SK-N-SH treated with all-trans-retinoic acid at 6 μM for 48 hours (cell line): ENCODE results near the gene LORICRIN.

Experiments
- ATAC-seq: fragments of 200-7000 bp; cut with Tn5 transposase; 3 replicates; pipeline ENCODE4 v1.9.1; 2020; ENCODE audit warnings: mild to moderate bottlenecking, moderate library complexity
- ARNTL ChIP-seq: fragments of 450-650 bp; formaldehyde crosslinking; IDR thresholded peaks from 2 replicates; pipeline ENCODE4 v1.5.0; 2020; ENCODE audit warnings: low read depth, mild to moderate bottlenecking, moderate library complexity, borderline replicate concordance
- BACH2 ChIP-seq: fragments of 250-450 bp; sonication (Bioruptor Pico); IDR thresholded peaks from 2 replicates; pipeline ENCODE4 v1.9.0; 2021; ENCODE audit warnings: mild to moderate bottlenecking, borderline replicate concordance
- CSDC2 ChIP-seq: fragments of 250-450 bp; sonication (Bioruptor Pico); IDR thresholded peaks from 2 replicates; pipeline ENCODE4 v1.5.0; 2020; ENCODE audit warnings: mild to moderate bottlenecking, moderate library complexity
- ESRRG ChIP-seq: fragments of 250-450 bp; sonication (Bioruptor Pico); IDR thresholded peaks from 2 replicates; pipeline ENCODE4 v1.6.1; 2021; ENCODE audit warnings: mild to moderate bottlenecking
- ISL1 ChIP-seq: fragments of 250-450 bp; sonication (Bioruptor Pico); IDR thresholded peaks from 2 replicates; pipeline ENCODE4 v2.1.2; 2022; ENCODE audit warnings: mild to moderate bottlenecking, moderate library complexity
- OSR1 ChIP-seq: fragments of 250-450 bp; sonication (Bioruptor Pico); IDR thresholded peaks from 2 replicates; pipeline ENCODE4 v1.8.0; 2022; ENCODE audit warnings: moderate library complexity, mild to moderate bottlenecking, inconsistent platforms
- PPARA ChIP-seq: fragments of 250-450 bp; sonication (Bioruptor Pico); IDR thresholded peaks from 2 replicates; pipeline ENCODE4 v1.5.0; 2020; ENCODE audit warnings: mild to moderate bottlenecking, borderline replicate concordance
- RARB ChIP-seq: fragments of 250-450 bp; sonication (Bioruptor Pico); IDR thresholded peaks from 2 replicates; pipeline ENCODE4 v1.8.0; 2021; ENCODE audit warnings: mild to moderate bottlenecking, moderate library complexity
- SNAI2 ChIP-seq: fragments of 250-450 bp; sonication (Bioruptor Pico); IDR thresholded peaks from 2 replicates; pipeline ENCODE4 v1.5.0; 2020; ENCODE audit warnings: mild to moderate bottlenecking, moderate library complexity
- TCF4 ChIP-seq: fragments of 250-450 bp; sonication (Bioruptor Pico); IDR thresholded peaks from 2 replicates; pipeline ENCODE4 v1.8.0; 2021; ENCODE audit warnings: mild to moderate bottlenecking, moderate library complexity, borderline replicate concordance
- TOX ChIP-seq: fragments of 250-450 bp; sonication (Bioruptor Pico); IDR thresholded peaks from 2 replicates; pipeline ENCODE4 v1.8.0; 2021; ENCODE audit warnings: mild to moderate bottlenecking, moderate library complexity, borderline replicate concordance
- ZC3H10 ChIP-seq: fragments of 250-450 bp; sonication (Bioruptor Pico); IDR thresholded peaks from 2 replicates; pipeline ENCODE4 v1.5.1; 2021; ENCODE audit warnings: mild to moderate bottlenecking, moderate library complexity
- ZFP3 ChIP-seq: fragments of 250-450 bp; sonication (Bioruptor Pico); IDR thresholded peaks from 2 replicates; pipeline ENCODE4 v1.5.0; 2020; ENCODE audit warnings: mild to moderate bottlenecking, moderate library complexity
- ZFP30 ChIP-seq: fragments of 450-650 bp; formaldehyde crosslinking; IDR thresholded peaks from 2 replicates; pipeline ENCODE4 v1.5.0; 2022; ENCODE audit warnings: mild to moderate bottlenecking, moderate library complexity
- ZNF565 ChIP-seq: fragments of 450-650 bp; formaldehyde crosslinking; conservative IDR thresholded peaks from 2 replicates; pipeline ENCODE4 v1.5.0; 2020; ENCODE audit warnings: low read depth, mild to moderate bottlenecking, moderate library complexity
- ZNF70 ChIP-seq: fragments of 450-650 bp; formaldehyde crosslinking; IDR thresholded peaks from 2 replicates; pipeline ENCODE4 v1.5.0; 2020; ENCODE audit warnings: mild to moderate bottlenecking, moderate library complexity
- ZNF8 ChIP-seq: fragments of 450-650 bp; formaldehyde crosslinking; IDR thresholded peaks from 2 replicates; pipeline ENCODE4 v1.5.0; 2020; ENCODE audit warnings: mild to moderate bottlenecking, moderate library complexity
- TF ChIP-seq, protein P1 (sequence below): fragments of 250-450 bp; sonication (Bioruptor Pico); IDR thresholded peaks from 2 replicates; pipeline ENCODE4 v1.5.1; 2021; ENCODE audit warnings: mild to moderate bottlenecking, moderate library complexity
- TF ChIP-seq, protein P2 (sequence below): fragments of 250-450 bp; sonication (Bioruptor Pico); IDR thresholded peaks from 2 replicates; pipeline ENCODE4 v1.5.0; 2020; ENCODE audit warnings: mild to moderate bottlenecking, moderate library complexity
- TF ChIP-seq, protein P3 (sequence below): fragments of 250-450 bp; sonication (Bioruptor Pico); IDR thresholded peaks from 2 replicates; pipeline ENCODE4 v1.8.0; 2021; ENCODE audit warnings: low read depth, mild to moderate bottlenecking, moderate library complexity, borderline replicate concordance
- TF ChIP-seq, protein P4 (sequence below): fragments of 250-450 bp; sonication (Bioruptor Pico); IDR thresholded peaks from 2 replicates; pipeline ENCODE4 v1.5.1; 2020; ENCODE audit warnings: low read depth, mild to moderate bottlenecking, moderate library complexity

LORICRIN gene

DNA sequence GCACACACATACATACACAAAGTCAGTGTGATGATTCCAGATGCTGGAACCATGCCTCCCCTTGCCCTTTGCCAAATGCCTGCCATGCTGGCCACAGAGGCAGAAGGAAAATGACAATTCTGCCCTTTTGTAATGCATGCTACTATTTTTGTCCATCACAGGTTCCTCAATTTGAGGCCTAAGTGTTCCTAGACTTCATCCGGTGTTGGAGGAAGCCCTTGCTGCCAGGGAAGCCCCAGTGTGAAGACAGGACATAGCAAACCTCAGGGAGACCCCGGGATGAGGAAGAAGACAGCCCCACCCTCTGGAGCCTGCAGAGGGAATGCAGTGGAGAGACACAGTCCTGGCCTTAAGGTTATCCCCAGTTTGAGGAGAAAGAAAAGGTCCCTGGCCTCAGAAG, 27.7 kb upstream of the LORICRIN start:
- ATAC-seq = no peak
- no peak for TF ChIP-seq BACH2 (CRISPR knock-in tag)
- TF ChIP-seq OSR1 (CRISPR knock-in tag) = no peak
- TF ChIP-seq TOX (CRISPR knock-in tag) = no peak
- no peak for TF ChIP-seq ISL1
- TF ChIP-seq, protein P1, sequence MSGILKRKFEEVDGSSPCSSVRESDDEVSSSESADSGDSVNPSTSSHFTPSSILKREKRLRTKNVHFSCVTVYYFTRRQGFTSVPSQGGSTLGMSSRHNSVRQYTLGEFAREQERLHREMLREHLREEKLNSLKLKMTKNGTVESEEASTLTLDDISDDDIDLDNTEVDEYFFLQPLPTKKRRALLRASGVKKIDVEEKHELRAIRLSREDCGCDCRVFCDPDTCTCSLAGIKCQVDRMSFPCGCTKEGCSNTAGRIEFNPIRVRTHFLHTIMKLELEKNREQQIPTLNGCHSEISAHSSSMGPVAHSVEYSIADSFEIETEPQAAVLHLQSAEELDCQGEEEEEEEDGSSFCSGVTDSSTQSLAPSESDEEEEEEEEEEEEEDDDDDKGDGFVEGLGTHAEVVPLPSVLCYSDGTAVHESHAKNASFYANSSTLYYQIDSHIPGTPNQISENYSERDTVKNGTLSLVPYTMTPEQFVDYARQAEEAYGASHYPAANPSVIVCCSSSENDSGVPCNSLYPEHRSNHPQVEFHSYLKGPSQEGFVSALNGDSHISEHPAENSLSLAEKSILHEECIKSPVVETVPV (CRISPR knock-in tag) = no peak
- TF ChIP-seq ARNTL (CRISPR knock-in tag) = no peak
- TF ChIP-seq ZFP3 = no peak
- TF ChIP-seq, protein P2, sequence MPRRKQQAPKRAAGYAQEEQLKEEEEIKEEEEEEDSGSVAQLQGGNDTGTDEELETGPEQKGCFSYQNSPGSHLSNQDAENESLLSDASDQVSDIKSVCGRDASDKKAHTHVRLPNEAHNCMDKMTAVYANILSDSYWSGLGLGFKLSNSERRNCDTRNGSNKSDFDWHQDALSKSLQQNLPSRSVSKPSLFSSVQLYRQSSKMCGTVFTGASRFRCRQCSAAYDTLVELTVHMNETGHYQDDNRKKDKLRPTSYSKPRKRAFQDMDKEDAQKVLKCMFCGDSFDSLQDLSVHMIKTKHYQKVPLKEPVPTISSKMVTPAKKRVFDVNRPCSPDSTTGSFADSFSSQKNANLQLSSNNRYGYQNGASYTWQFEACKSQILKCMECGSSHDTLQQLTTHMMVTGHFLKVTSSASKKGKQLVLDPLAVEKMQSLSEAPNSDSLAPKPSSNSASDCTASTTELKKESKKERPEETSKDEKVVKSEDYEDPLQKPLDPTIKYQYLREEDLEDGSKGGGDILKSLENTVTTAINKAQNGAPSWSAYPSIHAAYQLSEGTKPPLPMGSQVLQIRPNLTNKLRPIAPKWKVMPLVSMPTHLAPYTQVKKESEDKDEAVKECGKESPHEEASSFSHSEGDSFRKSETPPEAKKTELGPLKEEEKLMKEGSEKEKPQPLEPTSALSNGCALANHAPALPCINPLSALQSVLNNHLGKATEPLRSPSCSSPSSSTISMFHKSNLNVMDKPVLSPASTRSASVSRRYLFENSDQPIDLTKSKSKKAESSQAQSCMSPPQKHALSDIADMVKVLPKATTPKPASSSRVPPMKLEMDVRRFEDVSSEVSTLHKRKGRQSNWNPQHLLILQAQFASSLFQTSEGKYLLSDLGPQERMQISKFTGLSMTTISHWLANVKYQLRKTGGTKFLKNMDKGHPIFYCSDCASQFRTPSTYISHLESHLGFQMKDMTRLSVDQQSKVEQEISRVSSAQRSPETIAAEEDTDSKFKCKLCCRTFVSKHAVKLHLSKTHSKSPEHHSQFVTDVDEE = no peak
- no peak for TF ChIP-seq RARB

DNA sequence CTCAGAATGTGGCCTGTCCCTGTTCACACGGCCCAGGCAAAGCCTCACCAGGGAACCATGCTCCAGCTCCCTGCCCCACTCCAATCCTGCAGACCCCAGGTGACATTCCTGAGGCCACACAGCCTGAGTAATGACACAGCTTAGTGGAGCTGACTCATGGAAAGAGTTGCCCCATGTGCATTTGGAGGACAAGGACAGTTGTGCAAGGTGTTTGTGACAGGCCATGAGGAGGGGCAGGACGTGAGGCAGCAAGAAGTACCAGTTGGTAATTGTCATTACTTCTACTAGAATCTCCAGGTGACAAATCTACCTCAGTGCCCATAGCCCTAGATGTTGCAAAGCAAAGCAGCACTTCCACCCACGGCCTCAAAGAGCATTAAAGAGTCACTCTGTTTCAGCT, 26.9 kb upstream of the LORICRIN start:
- TF ChIP-seq RARB (no peak), ZNF70 (CRISPR knock-in tag) (no peak), TCF4 (CRISPR knock-in tag) (no peak), BACH2 (CRISPR knock-in tag) (no peak), ZNF8 (CRISPR knock-in tag) (no peak), ISL1 (no peak), OSR1 (CRISPR knock-in tag) (no peak), ARNTL (CRISPR knock-in tag) (no peak), SNAI2 (no peak), TOX (CRISPR knock-in tag) (no peak), ESRRG (CRISPR knock-in tag) (no peak), CSDC2 (no peak), ZC3H10 (CRISPR knock-in tag) (no peak), ZFP30 (CRISPR knock-in tag) (no peak), ZNF565 (CRISPR knock-in tag) (no peak)
- TF ChIP-seq, protein P3, sequence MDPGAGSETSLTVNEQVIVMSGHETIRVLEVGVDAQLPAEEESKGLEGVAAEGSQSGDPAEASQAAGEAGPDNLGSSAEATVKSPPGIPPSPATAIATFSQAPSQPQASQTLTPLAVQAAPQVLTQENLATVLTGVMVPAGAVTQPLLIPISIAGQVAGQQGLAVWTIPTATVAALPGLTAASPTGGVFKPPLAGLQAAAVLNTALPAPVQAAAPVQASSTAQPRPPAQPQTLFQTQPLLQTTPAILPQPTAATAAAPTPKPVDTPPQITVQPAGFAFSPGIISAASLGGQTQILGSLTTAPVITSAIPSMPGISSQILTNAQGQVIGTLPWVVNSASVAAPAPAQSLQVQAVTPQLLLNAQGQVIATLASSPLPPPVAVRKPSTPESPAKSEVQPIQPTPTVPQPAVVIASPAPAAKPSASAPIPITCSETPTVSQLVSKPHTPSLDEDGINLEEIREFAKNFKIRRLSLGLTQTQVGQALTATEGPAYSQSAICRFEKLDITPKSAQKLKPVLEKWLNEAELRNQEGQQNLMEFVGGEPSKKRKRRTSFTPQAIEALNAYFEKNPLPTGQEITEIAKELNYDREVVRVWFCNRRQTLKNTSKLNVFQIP (CRISPR knock-in tag) = no peak
- TF ChIP-seq, protein P2 = no peak
- TF ChIP-seq, protein P1 (CRISPR knock-in tag) = no peak
- no peak for ATAC-seq

DNA sequence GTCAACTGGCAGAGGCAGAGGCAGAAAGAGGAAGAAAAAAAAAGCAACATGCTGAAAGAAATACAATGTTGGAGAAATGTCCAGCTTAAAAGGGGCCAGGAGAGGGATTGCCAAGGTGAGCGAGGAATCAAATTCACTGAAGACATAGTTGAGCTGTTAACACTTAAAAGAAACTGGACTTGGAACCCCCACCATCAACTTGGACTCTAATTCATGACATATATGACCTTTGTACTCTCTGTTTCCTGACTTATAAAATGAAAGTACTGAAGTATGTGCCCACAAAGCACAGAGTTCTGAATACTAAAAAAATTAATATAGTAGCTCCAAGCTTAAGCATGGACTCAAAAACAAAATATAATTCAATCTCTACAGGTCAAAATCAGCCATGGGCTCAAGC, 26.0 kb upstream of the LORICRIN start:
- no peak for TF ChIP-seq ZNF565 (CRISPR knock-in tag)
- TF ChIP-seq, protein P1 (CRISPR knock-in tag) = no peak
- TF ChIP-seq BACH2 (CRISPR knock-in tag) = no peak
- no peak for TF ChIP-seq ZFP30 (CRISPR knock-in tag)
- TF ChIP-seq PPARA (CRISPR knock-in tag) = no peak
- no peak for TF ChIP-seq ZNF8 (CRISPR knock-in tag)
- TF ChIP-seq TCF4 (CRISPR knock-in tag) = no peak
- no peak for TF ChIP-seq ZFP3
- no peak for TF ChIP-seq OSR1 (CRISPR knock-in tag)
- TF ChIP-seq, protein P4, sequence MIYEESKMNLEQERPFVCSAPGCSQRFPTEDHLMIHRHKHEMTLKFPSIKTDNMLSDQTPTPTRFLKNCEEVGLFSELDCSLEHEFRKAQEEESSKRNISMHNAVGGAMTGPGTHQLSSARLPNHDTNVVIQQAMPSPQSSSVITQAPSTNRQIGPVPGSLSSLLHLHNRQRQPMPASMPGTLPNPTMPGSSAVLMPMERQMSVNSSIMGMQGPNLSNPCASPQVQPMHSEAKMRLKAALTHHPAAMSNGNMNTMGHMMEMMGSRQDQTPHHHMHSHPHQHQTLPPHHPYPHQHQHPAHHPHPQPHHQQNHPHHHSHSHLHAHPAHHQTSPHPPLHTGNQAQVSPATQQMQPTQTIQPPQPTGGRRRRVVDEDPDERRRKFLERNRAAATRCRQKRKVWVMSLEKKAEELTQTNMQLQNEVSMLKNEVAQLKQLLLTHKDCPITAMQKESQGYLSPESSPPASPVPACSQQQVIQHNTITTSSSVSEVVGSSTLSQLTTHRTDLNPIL = no peak
- no peak for ATAC-seq
